ENCODE data around the gene PRR23B. TPM values are rescaled to one million over a fixed set of nuclear protein-coding genes. Genes with fewer than 3 reads are reported as not detected.

PRR23B gene
- total and polyA plus RNA-seq, 2 experiments from 2014 or later, result not detected

DNA sequence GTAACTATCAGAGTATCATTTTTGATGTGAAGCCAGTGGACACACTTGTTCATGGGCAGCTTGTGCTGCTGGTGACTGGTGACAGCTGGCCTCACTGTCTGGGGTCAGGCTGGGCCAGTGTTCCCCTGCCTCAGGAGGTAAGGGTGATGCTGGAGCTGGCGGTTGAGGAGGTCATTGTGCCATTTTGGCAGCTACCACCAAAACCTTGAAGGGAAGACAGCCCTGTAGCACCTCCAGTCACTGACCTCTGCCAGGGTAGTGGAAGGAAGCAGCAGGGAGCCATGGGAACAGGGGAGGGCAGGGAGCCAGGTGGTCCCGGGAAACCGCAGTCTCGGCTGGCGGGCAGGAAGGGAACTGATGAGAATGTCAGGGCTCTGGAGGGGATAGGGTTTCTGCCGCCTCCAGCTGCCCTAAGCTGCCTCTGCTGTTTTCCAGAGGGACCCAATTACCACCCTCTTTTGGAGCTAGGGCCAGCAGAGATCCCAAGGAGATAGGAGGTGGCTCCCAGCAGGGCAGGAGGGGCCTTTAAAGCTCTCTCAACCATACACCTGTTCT is 48.9 kb downstream of the PRR23B start:
- TF ChIP-seq CTCF (IDR thresholded peaks at IDR 0.05; ENCODE audit: poor library complexity) (no peak), EZH2phosphoT487 (IDR thresholded peaks at IDR 0.05; ENCODE audit: low read depth, severe bottlenecking, unreplicated experiment) (no peak), EZH2 (IDR thresholded peaks at IDR 0.05; ENCODE audit: borderline replicate concordance) (no peak)
- H3K27ac ChIP-seq, result no peak overlapping the region
- H3K4me1 ChIP-seq (ENCODE audit: insufficient read depth), result no peaks in the 10 kb centered on the region
- no peak overlapping the region for H2AFZ ChIP-seq
- no peak overlapping the region for H3K4me3 ChIP-seq
- no peaks in the 10 kb centered on the region for H3K36me3 ChIP-seq (replicated peaks; ENCODE audit: insufficient read depth, low read depth)
- peaks cover 4% of the 10 kb centered on the region for H3K27me3 ChIP-seq
- H3K9me2 ChIP-seq (replicated peaks; ENCODE audit: insufficient read depth), result no peaks in the 10 kb centered on the region
- H3K4me2 ChIP-seq, result no peak overlapping the region
- 92% methylated on average over 6 of the region's 6 CpGs for WGBS (ENCODE audit: low lambda C conversion rate, missing lambda C conversion rate)
- no peaks in the 10 kb centered on the region for H3K79me2 ChIP-seq
- DNase-seq (ENCODE audit: low spot score), result no peak
- H4K20me1 ChIP-seq (ENCODE audit: insufficient read depth, poor library complexity, severe bottlenecking), result no peaks in the 10 kb centered on the region
- H3K9me3 ChIP-seq (ENCODE audit: low read depth), result no peaks in the 10 kb centered on the region

Other genes with a start within 250 kb of the PRR23B start
- gene PIK3CB, start 186.0 kb downstream of the PRR23B start, total RNA-seq, result 21.3 and 23.0 TPM in 2 replicates
- gene PIK3CB, start 186.0 kb downstream of the PRR23B start, polyA plus RNA-seq, result 14.3 and 16.0 TPM in 2 replicates
- gene FOXL2, start 73.8 kb downstream of the PRR23B start, total RNA-seq, result not detected in 2 replicates
- gene FOXL2, start 73.8 kb downstream of the PRR23B start, polyA plus RNA-seq, result not detected in 2 replicates
- not detected in 2 replicates for gene FOXL2NB, start 73.7 kb downstream of the PRR23B start, total RNA-seq
- not detected in 2 replicates for gene FOXL2NB, start 73.7 kb downstream of the PRR23B start, polyA plus RNA-seq
- not detected in 2 replicates for gene PRR23A, start 14.7 kb downstream of the PRR23B start, total RNA-seq
- not detected in 2 replicates for gene PRR23A, start 14.7 kb downstream of the PRR23B start, polyA plus RNA-seq
- gene PRR23C, start 24.0 kb upstream of the PRR23B start, total RNA-seq, result not detected in 2 replicates
- not detected in 2 replicates for gene PRR23C, start 24.0 kb upstream of the PRR23B start, polyA plus RNA-seq